Cardiac atrium fibroblast (primary cell): ENCODE measurements around the gene RD3L. TPM values are rescaled to one million over a fixed set of nuclear protein-coding genes. Genes with fewer than 3 reads are reported as not detected.

Experiments used
- total RNA-seq: library from RNA; depleted of rRNA; stranded (reverse); fragments of >200 nt; gene quantifications from 2 replicates; pipeline ENCODE4 v1.2.3, GENCODE V29; 2015

RD3L gene
- not detected in 2 replicates for total RNA-seq

DNA sequence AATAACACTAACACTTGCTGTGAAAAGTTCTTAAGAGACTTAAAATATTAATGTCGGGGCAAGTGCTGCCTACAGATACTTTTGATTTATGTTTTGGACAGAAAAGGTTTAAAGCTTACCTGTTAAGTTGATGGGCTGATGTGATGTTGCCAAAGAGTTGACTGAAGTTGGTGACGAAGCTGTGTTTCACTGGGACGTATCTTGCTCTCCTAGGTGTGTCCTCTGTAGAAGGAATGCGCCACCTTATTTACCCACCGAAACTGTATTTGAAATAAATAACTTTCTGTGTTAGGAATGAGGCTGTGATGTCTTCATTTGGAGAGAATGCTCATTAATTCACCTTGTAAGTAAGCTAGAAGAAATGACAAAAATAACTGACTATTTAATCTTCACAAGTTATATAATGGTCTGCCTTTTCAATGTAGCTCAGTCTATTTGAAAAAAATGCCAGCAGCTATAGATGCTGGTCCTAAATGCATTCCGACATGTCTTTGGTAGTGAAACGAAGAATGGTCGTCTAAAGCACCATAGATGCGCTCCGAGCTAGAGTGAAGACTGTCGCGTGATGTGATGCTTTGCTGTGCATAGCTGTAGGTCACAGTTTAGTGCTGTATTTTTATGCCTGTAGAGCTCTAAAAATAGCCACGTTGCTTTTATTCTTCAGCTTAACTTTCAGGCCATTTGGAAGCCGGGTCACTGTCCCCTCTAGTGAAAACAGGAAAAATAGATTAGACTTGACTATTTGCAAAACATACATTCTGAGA, at the start of gene RD3L:
Gene RD3L (minus strand): TSS at position 557 of the 764 bp plus-strand sequence. CDS start 834 bp downstream, outside the sequence.

DNA sequence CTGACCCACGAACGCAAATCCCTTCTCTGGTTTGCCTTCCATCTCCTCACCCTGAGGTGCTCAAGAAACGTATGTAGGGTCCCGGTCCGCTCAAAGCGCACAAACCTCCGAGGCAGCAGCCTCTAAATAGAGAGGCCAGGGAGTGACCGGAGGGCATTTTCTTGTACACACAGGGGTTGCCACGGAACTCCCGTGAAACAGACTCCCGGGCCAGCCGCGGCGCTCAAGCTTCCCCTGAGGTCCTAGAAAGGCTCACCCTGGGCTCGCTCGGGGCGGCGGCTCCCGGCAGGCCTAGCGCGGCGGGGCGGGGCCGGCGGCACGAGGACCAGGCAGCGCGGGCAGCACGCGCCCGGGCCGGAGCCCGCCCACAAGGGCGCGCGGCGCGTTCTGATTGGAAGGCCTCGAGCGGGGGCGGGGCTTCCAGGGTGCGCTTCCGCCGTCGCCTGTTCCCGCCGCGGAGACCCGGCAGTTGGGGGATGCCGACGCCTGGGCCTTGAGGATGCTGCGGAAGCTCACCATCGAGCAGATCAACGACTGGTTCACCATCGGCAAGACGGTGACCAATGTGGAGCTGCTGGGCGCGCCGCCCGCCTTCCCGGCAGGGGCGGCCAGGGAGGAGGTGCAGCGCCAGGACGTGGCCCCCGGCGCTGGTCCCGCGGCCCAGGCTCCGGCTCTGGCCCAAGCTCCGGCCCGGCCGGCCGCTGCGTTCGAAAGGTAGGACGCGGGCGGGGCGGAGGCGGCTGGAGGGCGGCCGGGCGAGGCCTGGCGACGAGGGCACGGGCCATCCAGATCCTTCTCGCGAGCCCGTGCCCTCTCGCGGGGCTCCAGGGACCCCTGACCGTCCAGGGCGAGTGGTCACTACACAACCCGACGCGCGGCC, 14.1 kb downstream of the RD3L start, which contains the start of gene TDRD9:
Gene TDRD9 (plus strand): TSS at position 446 of the 880 bp plus-strand sequence. CDS start 54 bp downstream, at position 500.

Other genes with a start within 250 kb of the RD3L start
- gene XRCC3, start 227.1 kb downstream of the RD3L start, total RNA-seq, result 6.0 and 11.0 TPM in 2 replicates
- gene ZFYVE21, start 226.7 kb downstream of the RD3L start, total RNA-seq, result 40.8 and 45.4 TPM in 2 replicates
- gene PPP1R13B, start 95.0 kb downstream of the RD3L start, total RNA-seq, result 3.1 and 6.6 TPM in 2 replicates
- 0.97 and 1.8 TPM in 2 replicates for gene TDRD9, start 14.1 kb downstream of the RD3L start, total RNA-seq
- not detected in 2 replicates for gene ASPG, start 143.2 kb upstream of the RD3L start, total RNA-seq
- 0.32 and 0.36 TPM in 2 replicates for gene KIF26A, start 196.1 kb upstream of the RD3L start, total RNA-seq